CD4-positive, alpha-beta T cell treated with Interleukin-17A for 1 hour (primary cell): ENCODE data around the gene NISCH.
"Not testable (repeated sequence)": the region's sequence is repeated elsewhere in the genome, so short reads cannot be mapped to it uniquely, and the experiment has no call there.

Experiments used
- DNase-seq: peaks from one replicate; pipeline ENCODE4 v3.0.0-alpha.2; 2020

Gene NISCH

GRCh38 chr3:52515192-52515591 lies 59.8 kb downstream of the NISCH start:
- DNase-seq, result no peak

GRCh38 chr3:52516509-52517195 lies 61.2 kb downstream of the NISCH start:
- no peak for DNase-seq

- no peak for DNase-seq
These were observed 62.7 kb downstream of the NISCH start for GRCh38 chr3:52517796-52518722.

- no peak for DNase-seq
These were observed 63.5 kb downstream of the NISCH start for GRCh38 chr3:52518723-52519444.

- no peak for DNase-seq
These were observed 64.2 kb downstream of the NISCH start for GRCh38 chr3:52519445-52520140.

GRCh38 chr3:52520141-52520667 lies 64.8 kb downstream of the NISCH start:
- no peak for DNase-seq

- DNase-seq, result no peak
These were observed 65.5 kb downstream of the NISCH start for GRCh38 chr3:52520716-52521487.

- DNase-seq, result no peak
These were observed 66.1 kb downstream of the NISCH start for GRCh38 chr3:52521488-52521824.

- DNase-seq, result no peak
These were observed 66.7 kb downstream of the NISCH start for GRCh38 chr3:52521881-52522650.

GRCh38 chr3:52522651-52523251 lies 67.3 kb downstream of the NISCH start:
- DNase-seq, result no peak

- no peak for DNase-seq
These were observed 68.2 kb downstream of the NISCH start for GRCh38 chr3:52523386-52524257.

- DNase-seq, result no peak
These were observed 68.9 kb downstream of the NISCH start for GRCh38 chr3:52524258-52524751.

- no peak for DNase-seq
These were observed 69.6 kb downstream of the NISCH start for GRCh38 chr3:52524752-52525679.

GRCh38 chr3:52525680-52526561 lies 70.5 kb downstream of the NISCH start:
- DNase-seq, result no peak

- DNase-seq, result not testable (repeated sequence)
These were observed 71.3 kb downstream of the NISCH start for GRCh38 chr3:52526671-52527038.

GRCh38 chr3:52527039-52527731 lies 71.8 kb downstream of the NISCH start:
- no peak for DNase-seq
